ENCODE data around the gene GAREM2. TPM values are rescaled to one million over a fixed set of nuclear protein-coding genes. Genes with fewer than 3 reads are reported as not detected.

Gene GAREM2
- total RNA-seq, 2 experiments from 2014 or later, result 4.2 to 4.5 TPM

DNA sequence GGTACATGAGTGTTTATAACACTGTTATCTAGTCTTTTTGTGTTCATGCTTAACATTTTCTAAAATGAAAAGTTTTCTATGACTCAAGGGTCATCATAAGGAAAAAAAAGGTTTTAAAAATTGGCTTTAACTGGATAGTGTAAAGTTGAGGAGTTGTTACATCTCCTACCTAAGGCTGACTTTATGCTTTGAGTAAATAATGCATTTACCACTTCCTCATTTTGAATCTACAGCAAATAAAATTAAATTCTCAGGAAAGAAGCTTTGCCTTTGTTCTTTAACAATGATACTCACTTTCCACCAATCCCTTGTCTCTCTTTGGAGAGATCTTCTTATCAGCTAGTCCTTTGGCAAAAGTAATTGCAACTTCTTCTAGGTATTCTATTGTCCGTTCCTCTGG lies 41.9 kb downstream of the GAREM2 start:
- ChIA-PET CTCF (no interaction called here), POLR2A (no interaction called here)

DNA sequence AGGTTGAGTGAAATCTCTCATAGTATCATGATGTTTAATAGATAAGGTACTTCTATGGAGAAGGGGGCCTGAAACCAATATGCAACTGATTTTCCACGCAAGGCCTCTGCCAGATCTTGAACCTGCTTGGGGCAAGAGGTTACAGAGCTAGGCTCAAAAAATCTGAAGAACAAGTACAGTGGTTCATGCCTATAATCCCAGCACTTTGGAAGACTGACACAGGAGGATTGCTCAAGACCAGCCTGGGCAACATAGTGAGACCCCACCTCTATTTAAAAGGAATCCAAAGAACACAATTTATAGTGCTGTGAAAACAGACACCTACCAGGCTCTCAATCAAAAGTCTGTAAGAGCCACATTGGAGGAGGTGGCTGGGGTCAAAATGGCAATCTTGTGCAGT lies 42.9 kb downstream of the GAREM2 start:
- POLR2A ChIA-PET, result no interaction called here

DNA sequence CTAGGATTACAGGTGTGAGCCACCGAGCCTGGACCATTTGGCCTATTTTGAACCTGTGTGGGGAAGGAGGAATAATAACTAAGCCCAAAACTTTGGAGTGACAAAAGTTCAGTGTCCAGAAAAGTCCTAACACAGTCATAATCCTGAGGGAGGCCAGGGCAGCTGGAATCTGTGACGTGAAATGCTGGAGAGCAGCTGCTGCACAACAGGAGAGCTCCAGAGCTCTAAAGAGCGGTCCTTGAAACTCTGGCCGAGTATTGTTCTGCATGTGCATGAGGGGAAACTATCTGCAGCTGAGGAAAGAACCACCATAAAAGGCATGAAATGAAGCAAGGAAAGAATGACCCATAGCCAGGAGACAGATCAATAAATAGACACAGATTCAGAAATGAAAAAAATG lies 43.7 kb downstream of the GAREM2 start:
- ChIA-PET CTCF (no interaction called here), POLR2A (no interaction called here)

More for the DNA sequence above, 42.9 kb downstream of the GAREM2 start:
- CTCF ChIA-PET, result no interaction called here

DNA sequence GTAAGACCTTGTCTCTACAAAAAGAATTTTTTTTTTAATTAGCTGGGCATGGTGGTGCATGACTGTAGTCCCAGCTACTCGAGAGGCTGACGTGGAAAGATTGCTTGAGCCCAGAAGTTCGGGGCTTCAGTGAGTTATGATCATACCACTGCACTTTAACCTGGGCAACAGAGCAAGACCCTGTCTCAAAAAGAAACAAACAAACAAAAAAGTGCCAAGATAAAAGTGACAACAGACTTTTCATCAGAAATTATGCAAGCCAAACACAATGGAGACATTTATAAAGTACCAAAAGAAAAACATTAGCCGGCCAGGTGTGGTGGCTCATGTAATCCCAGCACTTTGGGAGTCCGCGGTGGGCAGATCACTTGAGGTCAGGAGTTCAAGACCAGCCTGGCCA lies 44.8 kb downstream of the GAREM2 start:
- ChIA-PET POLR2A (no interaction called here), CTCF (no interaction called here)

DNA sequence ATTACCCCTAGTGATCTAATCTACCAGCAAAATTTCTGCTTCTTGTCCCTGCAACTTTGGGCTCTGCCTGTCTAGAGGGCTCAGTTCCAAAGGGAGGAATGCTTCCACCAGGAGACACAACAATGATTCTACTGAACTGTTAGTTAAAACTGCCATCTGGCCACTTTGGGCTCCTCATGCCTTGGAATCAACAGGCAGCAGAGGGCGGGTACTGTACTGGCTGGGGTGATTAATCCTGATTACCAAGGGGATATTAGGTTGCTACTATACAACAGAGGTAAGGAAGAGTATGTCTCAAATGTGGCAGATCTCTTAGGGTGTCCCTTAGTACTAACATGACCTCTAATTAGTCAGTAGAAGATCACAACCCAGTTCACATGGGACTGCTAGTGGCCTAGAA lies 50.1 kb downstream of the GAREM2 start:
- ChIA-PET CTCF (no interaction called here), POLR2A (no interaction called here)

DNA sequence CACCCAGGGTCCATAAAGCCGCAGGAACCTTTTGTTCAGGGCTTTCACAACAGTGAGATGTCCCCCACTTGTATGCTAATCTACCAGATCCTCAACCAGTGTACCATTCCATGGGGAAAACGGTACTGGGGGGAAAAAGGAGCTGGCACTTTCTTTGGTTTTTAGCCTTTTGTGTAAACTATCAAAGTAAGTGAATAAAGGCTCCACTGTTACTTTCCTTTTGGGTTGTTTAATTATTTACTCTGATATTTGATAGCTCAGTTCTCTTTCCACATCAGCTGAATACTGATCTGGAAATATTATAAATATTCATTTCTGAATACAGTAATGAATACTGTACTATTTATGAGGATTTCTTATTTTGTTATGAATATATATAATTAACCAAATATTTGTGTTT lies 51.2 kb downstream of the GAREM2 start:
- ChIA-PET POLR2A (no interaction called here), CTCF (no interaction called here)

DNA sequence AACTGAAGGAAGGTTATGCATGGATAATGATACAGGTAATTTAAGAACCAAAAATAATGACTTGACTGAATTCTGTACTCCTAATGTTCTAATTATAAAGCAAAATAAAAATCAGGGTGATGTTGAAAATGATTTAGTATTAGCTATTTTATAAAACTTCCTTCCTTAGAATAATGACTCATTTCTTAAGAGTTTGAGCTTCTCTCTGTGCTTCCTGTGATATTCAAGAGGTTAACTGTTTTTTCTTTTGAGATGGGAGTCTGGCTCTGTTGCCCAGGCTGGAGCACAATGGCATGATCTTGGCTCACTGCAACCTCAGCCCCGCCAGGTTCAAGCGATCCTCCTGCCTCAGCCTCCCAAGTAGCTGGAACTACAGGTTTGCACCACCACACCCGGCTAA lies 56.7 kb downstream of the GAREM2 start:
- ChIA-PET POLR2A (no interaction called here), CTCF (no interaction called here)

DNA sequence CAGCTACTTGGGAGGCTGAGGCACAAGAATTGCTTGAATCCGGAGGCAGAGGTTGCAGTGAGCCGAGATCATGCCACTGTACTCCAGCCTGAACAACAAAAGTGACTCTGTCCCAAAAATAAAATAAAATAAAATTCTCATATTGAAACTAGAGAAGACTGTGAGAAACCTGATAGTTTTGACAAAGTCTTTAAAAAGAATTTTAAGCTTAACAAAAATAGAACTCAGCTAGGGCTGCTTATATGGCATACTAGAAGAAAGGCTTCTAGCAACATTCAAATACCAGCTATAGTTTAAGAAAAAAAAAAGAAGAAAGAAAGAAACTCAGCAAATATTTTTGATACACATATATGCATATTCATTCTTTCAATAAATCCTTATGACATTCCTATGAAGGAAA lies 57.9 kb downstream of the GAREM2 start:
- ChIA-PET POLR2A (no interaction called here), CTCF (no interaction called here)

DNA sequence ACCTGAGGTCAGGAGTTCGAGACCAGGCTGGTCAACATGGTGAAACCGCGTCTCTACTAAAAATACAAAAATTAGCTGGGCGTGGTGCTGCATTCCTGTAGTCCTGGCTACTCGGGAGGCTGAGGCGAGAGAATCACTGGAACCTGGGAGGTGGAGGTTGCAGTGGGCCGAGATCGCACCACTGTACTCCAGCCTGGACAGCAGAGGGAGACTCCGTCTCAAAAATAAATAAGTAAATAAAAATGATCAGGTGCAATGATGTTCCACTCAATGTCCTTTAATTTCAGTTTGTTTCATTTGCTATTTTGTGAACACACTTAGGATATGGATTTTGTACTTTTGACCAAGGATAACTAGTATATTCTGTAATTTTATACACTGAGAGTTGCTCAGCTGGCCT lies 62.2 kb downstream of the GAREM2 start:
- ChIA-PET POLR2A (interaction anchor here (1.0 kb wide), 1 partner anchor 9 kb away, joined by 4 read pairs; no protein-coding TSS in a partner anchor), CTCF (no interaction called here)

DNA sequence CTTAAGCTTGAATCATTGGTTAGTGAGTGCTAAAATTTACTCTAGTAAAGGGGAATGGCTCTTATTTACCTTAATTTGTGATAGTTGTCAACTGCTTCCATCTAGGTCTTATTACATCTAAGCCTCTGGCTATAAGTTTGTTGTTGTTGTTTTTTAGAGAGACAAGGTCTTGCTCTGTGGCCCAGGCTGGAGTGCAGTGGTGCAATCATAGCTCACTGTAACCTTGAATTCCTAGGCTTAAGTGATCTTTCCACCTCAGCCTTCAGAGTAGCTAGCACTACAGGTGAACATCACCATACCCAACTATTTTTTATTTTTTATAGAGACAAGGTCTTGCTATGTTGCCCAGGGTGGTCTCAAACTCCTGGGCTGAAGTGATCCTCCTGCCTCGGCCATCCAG lies 65.0 kb downstream of the GAREM2 start:
- ChIA-PET CTCF (interaction anchor here (1.1 kb wide), 1 partner anchor 53 kb away, joined by 4 read pairs; no protein-coding TSS in a partner anchor), POLR2A (no interaction called here)

DNA sequence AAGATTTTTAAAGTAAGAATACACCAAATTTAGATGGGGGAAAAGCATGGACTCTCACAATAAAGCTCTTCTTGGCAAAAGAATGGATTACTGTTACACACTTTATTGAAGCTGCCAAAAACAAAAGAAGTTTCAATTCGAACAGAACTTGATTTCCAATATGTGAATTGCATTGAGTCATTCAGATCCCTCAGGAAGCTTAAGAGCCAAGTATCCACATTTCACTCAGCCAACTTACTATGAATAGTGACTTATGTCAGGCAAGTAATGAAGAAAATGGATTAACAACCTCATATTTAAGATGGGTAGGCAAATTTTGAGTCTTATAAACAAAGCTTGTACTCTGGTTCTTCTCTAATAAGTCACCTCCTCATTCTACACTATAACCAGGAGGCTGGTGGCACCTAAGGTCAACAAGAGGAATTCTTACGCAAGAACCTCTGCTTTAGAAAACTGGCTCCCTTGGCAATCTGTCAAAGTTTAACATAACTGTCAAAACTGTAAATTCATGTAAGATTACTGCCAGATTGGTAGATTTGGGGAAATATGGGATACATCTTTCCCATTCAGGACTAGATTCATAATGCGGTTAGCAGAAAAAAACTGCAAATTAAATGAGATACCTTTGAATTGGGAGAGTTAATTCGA lies 65.5 kb downstream of the GAREM2 start:
- ChIA-PET CTCF (interaction anchor here (1.1 kb wide), 1 partner anchor 54 kb away, joined by 4 read pairs; no protein-coding TSS in a partner anchor), POLR2A (no interaction called here)

Other genes with a start within 250 kb of the GAREM2 start
- 1 to 10 TPM; 5.1 to 6.6 TPM for gene KIF3C, start 190.6 kb upstream of the GAREM2 start, total RNA-seq
- gene RAB10, start 139.0 kb upstream of the GAREM2 start, total RNA-seq, result 100 to 1,000 TPM; 150 to 152 TPM
- gene HADHA, start 71.5 kb downstream of the GAREM2 start, total RNA-seq, result 100 to 1,000 TPM; 124 TPM
- gene HADHB, start 71.9 kb downstream of the GAREM2 start, total RNA-seq, result 10 to 100 TPM; 69.3 to 75.6 TPM
- gene SELENOI, start 173.1 kb downstream of the GAREM2 start, total RNA-seq, result 10 to 100 TPM; 58.4 to 63.9 TPM
- gene ADGRF3, start 173.7 kb downstream of the GAREM2 start, total RNA-seq, result 1 to 10 TPM; 3.7 to 3.9 TPM
- gene DRC1, start 228.8 kb downstream of the GAREM2 start, total RNA-seq, result not detected